DOHH2 (cell line): ENCODE results near the gene PMAIP1.

Experiments
- CTCF ChIP-seq: fragments of 200-600 bp; sonication (generic); IDR thresholded peaks from one replicate; pipeline ENCODE4 v1.5.1; 2014; ENCODE audit warnings: antibody characterized with exemption, mild to moderate bottlenecking, low read depth, low read length; ENCODE audit not compliant: poor library complexity, severe bottlenecking
- EZH2phosphoT487 ChIP-seq: fragments of 200-600 bp; sonication (generic); IDR thresholded peaks from 2 replicates; pipeline ENCODE4 v1.6.1; 2017; ENCODE audit warnings: borderline replicate concordance, mild to moderate bottlenecking, antibody characterized with exemption, low read length, moderate library complexity, mixed read lengths

GRCh38 chr18:59904011-59904601 is 4.3 kb downstream of the PMAIP1 start:
- no peak for TF ChIP-seq CTCF
- no peak for TF ChIP-seq EZH2phosphoT487
